SK-N-MC (cell line): ENCODE measurements around the gene KRTCAP3.
"Not testable (repeated sequence)": the region's sequence is repeated elsewhere in the genome, so short reads cannot be mapped to it uniquely, and the experiment has no call there.

ENCODE experiments used
- DNase-seq: peaks from one replicate; pipeline ENCODE4 v3.0.0-alpha.2; 2011; ENCODE audit warnings: low read depth, low spot score
- H3K27ac ChIP-seq: fragments of 200-600 bp; sonication (generic); 2 replicates; pipeline ENCODE4 v1.5.1; 2016; ENCODE audit warnings: mixed run types
- H3K36me3 ChIP-seq: fragments of 200-600 bp; sonication (generic); 2 replicates; pipeline ENCODE4 v1.6.1; 2017; ENCODE audit warnings: antibody characterized with exemption, low read length, mixed read lengths; ENCODE audit not compliant: insufficient read depth
- H3K4me3 ChIP-seq: fragments of 200-600 bp; sonication (generic); 2 replicates; pipeline ENCODE4 v1.5.1; 2016
- H3K9ac ChIP-seq: fragments of 200-600 bp; sonication (generic); 2 replicates; pipeline ENCODE4 v1.8.0; 2017; ENCODE audit warnings: mixed run types, mixed read lengths; ENCODE audit not compliant: insufficient read length
- H3K9me3 ChIP-seq: fragments of 200-600 bp; sonication (generic); 2 replicates; pipeline ENCODE4 v1.6.1; 2017; ENCODE audit warnings: low read depth, mild to moderate bottlenecking, antibody characterized with exemption, low read length, moderate library complexity, mixed read lengths
- EZH2 ChIP-seq: fragments of 200-600 bp; sonication (generic); IDR thresholded peaks from one replicate; pipeline ENCODE4 v1.6.1; 2017; ENCODE audit warnings: antibody characterized with exemption
- FOXP2 ChIP-seq: optimal IDR thresholded peaks from 2 replicates; pipeline ENCODE3; 2011; ENCODE audit warnings: mild to moderate bottlenecking, moderate library complexity; ENCODE audit not compliant: insufficient read depth; ENCODE audit errors: extremely low read length, control extremely low read depth
- POLR2AphosphoS5 ChIP-seq: IDR thresholded peaks from 2 replicates; pipeline ENCODE4 v1.6.1; 2012; ENCODE audit warnings: mild to moderate bottlenecking, low read depth, low read length, borderline replicate concordance

KRTCAP3 gene

DNA sequence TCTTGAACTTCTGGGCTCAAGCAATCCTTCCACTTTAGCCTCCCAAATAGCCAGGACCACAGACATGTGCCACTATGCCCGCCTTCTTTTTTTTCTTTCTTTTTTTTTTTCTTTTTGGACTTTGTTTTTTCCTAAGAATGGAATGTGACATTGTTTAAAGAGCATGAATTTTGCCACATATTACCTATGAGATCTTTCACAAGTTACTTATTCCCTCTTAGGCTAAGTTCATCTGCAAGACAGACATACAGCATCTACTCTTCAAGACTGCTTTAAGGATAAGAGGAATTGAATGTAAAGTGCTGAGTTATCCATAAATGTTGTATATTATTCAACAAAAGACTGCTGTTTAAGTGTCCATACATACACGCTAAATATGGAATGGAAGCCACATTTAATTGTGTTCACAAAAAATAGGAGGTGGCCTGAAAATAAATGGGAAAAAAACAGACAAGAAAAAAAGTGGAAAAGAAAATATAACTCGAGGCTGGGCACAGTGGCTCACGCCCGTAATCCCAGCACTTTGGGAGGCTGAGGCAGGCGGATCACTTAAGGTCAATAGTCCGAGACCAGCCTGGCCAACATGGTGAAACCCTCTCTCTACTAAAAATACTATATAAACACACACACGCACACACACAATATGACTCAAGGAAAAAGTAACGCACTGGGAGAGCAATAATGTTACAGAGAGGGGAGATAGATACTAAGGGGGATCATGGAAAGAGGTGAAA lies 29.6 kb upstream of the KRTCAP3 start:
- no peak overlapping the region for H3K9ac ChIP-seq
- peaks cover 1% of the 10 kb centered on the region; the same call in 1 of the 2 replicates for H3K36me3 ChIP-seq
- H3K4me3 ChIP-seq: no peak overlapping the region
- no peak for DNase-seq
- no peak overlapping the region for H3K27ac ChIP-seq
- TF ChIP-seq POLR2AphosphoS5 (no peak), FOXP2 (no peak), EZH2 (no peak)
- no peaks in the 10 kb centered on the region for H3K9me3 ChIP-seq

DNA sequence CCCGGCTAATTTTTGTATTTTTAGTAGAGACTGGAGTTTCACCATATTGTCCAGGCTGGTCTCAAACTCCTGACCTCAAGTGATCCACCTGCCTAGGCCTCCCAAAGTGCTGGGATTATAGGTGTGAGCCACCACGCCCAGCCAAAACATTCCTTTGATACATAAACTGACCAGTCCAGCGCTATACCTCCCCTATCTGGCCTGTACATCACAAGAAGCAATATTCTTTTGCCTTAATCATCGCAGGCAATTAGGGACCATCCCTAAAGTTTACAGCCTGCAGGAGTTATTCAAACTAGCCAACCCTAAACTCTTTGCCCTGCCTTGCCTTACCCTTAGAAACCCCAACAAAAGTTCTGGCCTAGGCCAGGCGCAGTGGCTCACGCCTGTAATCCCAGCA lies 26.0 kb upstream of the KRTCAP3 start:
- no peak overlapping the region for H3K9ac ChIP-seq
- DNase-seq: no peak
- H3K9me3 ChIP-seq: no peaks in the 10 kb centered on the region
- no peaks in the 10 kb centered on the region for H3K36me3 ChIP-seq
- TF ChIP-seq FOXP2 (no peak), EZH2 (no peak), POLR2AphosphoS5 (no peak)
- no peak overlapping the region for H3K27ac ChIP-seq
- no peak overlapping the region for H3K4me3 ChIP-seq

DNA sequence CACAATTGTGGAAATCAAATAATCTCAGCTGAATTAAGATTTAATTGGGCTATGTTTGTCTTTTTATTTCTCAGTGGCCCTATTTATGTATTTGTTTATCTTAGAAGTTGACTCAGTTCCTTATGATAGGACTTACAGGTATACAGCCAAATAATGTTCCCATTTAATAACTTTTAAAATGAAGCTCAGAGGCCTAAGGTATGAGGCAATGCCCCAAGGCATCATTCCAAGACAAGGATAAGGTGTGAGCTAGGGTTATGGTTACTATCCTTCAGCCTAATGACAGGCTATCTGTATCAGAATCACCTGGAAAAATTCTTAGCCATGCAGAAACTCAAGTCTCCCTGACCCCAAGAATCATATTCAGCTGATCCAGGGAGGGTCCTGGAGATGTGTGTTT lies 21.2 kb upstream of the KRTCAP3 start:
- H3K9me3 ChIP-seq: no peaks in the 10 kb centered on the region
- DNase-seq: no peak
- H3K4me3 ChIP-seq: no peak overlapping the region
- no peak for TF ChIP-seq POLR2AphosphoS5
- no peak for TF ChIP-seq FOXP2
- TF ChIP-seq EZH2: no peak
- no peak overlapping the region for H3K27ac ChIP-seq
- no peaks in the 10 kb centered on the region for H3K36me3 ChIP-seq
- no peak overlapping the region for H3K9ac ChIP-seq

DNA sequence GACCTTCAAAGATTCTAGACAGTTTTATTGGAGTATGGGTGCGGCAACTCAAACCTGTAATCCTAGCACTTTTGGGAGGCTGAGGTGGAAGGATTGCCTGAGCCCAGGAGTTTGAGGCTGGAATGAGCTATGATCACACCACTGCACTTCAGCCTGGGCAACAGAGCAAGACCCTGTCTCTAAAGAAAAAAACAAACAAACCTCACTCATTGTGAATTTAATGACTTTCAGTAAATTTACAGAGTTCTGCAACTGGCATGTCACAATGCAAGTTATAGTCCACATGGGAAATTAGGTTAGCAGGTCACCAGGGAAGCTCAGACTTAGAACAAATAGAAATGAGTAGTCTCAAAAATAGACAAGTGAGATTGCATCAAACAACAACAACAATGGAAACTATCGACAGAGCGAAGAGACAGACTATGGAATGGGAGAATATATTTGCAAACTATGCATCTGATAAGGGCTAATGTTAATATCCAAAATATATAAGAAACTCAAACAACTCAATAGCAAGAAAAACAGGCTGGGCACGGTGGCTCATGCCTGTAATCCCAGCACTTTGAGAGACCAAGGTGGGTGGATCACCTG lies 20.4 kb upstream of the KRTCAP3 start:
- no peak overlapping the region for H3K27ac ChIP-seq
- H3K36me3 ChIP-seq: no peaks in the 10 kb centered on the region
- no peak overlapping the region for H3K9ac ChIP-seq
- no peak overlapping the region for H3K4me3 ChIP-seq
- H3K9me3 ChIP-seq: no peaks in the 10 kb centered on the region
- no peak for TF ChIP-seq POLR2AphosphoS5
- no peak for DNase-seq

DNA sequence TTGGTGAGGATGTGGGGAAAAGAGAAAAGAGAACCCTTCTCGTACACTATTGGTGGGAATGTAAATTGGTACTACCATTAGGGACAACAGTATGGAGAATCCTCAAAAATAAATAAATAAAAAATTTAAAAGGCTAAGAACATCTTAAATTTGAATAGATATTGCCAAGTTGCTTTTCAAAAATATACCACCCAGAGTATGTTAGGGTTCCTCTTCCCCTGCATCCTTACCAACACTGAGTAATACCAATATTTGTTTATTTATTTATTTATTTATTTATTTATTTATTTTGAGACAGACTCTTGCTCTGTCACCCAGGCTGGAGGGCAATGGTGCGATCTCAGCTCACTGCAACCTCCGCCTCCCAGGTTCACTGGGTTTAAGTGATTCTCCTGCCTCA lies 19.2 kb upstream of the KRTCAP3 start:
- TF ChIP-seq POLR2AphosphoS5 (no peak), EZH2 (no peak), FOXP2 (no peak)
- Histone ChIP-seq H3K9me3 (no peaks in the 10 kb centered on the region), H3K36me3 (no peaks in the 10 kb centered on the region), H3K4me3 (no peak overlapping the region), H3K27ac (no peak overlapping the region), H3K9ac (no peak overlapping the region)
- no peak for DNase-seq

DNA sequence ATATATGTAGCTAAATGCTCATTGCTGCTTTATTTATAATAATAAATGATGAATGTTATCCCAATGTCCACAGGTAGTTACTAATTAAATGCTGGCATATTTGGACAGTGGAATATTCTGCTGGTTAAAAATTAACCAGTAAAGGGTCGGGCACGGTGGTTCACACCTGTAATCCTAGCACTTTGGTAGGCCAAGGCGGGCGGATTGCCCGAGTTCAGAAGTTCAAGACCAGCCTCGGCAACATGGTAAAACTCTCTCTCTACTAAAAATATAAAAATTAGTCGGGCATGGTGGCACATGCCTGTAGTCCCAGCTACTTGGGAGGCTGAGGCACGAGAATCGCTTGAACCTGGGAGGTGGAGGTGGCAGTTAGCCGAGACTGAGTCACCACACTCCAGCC lies 17.1 kb upstream of the KRTCAP3 start:
- H3K36me3 ChIP-seq, H3K9ac ChIP-seq, H3K4me3 ChIP-seq, H3K27ac ChIP-seq, DNase-seq, H3K9me3 ChIP-seq: not testable (repeated sequence)

DNA sequence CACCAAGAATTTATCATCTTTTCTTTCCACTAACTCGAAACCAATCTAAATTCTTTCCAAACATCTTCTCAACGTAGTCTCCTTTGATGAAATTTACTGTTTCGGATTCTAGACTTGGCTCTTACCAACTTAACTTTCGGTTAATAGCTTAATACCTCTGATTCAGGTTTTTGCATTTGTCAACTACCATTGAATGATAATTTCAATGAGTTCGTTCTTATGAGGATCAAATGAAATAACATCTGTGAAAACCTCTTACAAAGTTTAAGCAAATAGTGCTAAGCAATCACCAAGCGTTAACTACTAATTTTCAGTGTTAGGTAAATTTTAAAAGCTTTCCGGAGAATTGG lies 14.3 kb upstream of the KRTCAP3 start:
- peak overlapping the region; percentile 98 for H3K9ac ChIP-seq
- H3K27ac ChIP-seq: peak overlapping the region; percentile 89
- no peak for TF ChIP-seq POLR2AphosphoS5
- H3K4me3 ChIP-seq: peak overlapping the region; percentile 100
- DNase-seq: no peak
- no peaks in the 10 kb centered on the region for H3K9me3 ChIP-seq
- H3K36me3 ChIP-seq: no peaks in the 10 kb centered on the region

DNA sequence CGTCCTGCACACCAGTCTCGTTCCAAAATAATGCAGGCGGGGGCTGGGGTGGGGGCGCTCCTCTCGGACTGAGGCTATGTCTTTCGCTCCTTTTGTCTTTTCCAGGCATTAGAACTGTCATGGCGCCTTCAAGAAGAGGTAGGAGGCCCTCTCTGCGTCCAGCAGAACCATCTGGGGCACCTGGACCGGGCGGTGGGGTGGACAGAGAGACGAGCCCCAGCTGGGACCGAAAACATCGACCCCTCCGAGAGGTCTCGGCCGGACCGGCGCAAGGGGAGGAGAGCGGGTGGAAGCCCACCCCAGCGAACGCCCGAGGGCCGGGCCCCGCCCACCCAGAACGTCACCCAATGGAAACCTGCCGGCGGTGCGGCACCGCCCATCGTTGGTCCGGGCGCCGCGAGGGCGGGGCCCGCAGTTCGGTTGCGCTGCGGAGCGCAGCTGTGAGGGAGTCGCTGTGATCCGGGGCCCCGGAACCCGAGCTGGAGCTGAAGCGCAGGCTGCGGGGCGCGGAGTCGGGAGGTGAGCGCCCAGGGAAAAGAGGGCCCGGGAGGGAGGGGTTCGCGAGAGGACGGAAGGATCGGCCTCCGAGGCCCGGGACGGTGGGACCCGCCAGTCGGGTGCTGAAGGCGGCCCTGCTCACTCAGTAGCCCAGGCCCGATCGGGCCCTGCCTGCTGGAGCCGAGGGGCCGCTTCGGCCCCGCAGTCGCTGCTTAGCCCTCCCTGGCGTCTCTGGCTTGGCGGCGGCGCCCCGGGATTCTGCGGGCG lies 13.8 kb upstream of the KRTCAP3 start, which contains the start of gene NRBP1:
TSS of gene NRBP1 (plus strand) at position 419 of the 765 bp plus-strand sequence. CDS start 4,643 bp downstream, outside the sequence.
- H3K9me3 ChIP-seq: no peaks in the 10 kb centered on the region
- peaks cover 4% of the 10 kb centered on the region for H3K36me3 ChIP-seq

More for the DNA sequence above, 13.8 kb upstream of the KRTCAP3 start, which contains the start of gene NRBP1:
- H3K9ac ChIP-seq: peak within 1 kb of the TSS; percentile 98
- DNase-seq: no peak
- TF ChIP-seq POLR2AphosphoS5 (peak; percentile 95), FOXP2 (no peak), EZH2 (no peak)
- peak within 1 kb of the TSS; percentile 89 for H3K27ac ChIP-seq
- H3K4me3 ChIP-seq: peak within 1 kb of the TSS; percentile 100
